Posterior cingulate gyrus (tissue), 11 donors: ENCODE data around the gene NT5DC1.
A peak's percentile ranks its signal among the peaks of the same experiment; 100 is the strongest.
"Not testable (repeated sequence)": the region's sequence is repeated elsewhere in the genome, so short reads cannot be mapped to it uniquely, and the experiment has no call there.

Experiments
- DNase-seq, 10 donors: peaks; one replicate each; pipeline versions ENCODE4 v3.0.0 to v3.0.0-alpha.2; 2020 to 2021; ENCODE audit warnings: mixed read lengths in 3 of 10
- intact Hi-C: fragments of 100-400 bp; cut with DNase I; formaldehyde crosslinking; loops from one replicate; pipeline ENCODE4 v1.15.1; 2023

Gene NT5DC1

DNA sequence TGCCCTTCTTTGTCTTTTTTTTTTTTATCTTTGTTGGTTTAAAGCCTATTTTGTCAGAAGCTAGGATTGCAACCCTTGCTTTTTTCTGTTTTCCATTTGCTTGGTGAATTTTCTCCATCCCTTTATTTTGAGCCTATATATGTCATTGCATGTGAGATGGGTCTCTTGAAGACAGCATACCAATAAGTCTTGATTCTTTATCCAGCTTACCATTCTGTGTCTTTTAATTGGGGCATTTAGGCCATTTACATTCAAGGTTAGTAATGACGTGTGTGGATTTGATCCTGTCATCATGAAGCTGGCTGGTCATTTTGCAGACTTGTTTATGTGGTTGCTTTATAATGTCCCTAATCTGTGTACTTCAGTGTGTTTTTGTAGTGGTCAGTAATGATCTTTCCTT, 162.7 kb downstream of the NT5DC1 start:
- intact Hi-C loops: loop anchor here (10.0 kb wide), 1 partner anchor 49 kb away; no protein-coding TSS in a partner anchor
- DNase-seq: no peak

DNA sequence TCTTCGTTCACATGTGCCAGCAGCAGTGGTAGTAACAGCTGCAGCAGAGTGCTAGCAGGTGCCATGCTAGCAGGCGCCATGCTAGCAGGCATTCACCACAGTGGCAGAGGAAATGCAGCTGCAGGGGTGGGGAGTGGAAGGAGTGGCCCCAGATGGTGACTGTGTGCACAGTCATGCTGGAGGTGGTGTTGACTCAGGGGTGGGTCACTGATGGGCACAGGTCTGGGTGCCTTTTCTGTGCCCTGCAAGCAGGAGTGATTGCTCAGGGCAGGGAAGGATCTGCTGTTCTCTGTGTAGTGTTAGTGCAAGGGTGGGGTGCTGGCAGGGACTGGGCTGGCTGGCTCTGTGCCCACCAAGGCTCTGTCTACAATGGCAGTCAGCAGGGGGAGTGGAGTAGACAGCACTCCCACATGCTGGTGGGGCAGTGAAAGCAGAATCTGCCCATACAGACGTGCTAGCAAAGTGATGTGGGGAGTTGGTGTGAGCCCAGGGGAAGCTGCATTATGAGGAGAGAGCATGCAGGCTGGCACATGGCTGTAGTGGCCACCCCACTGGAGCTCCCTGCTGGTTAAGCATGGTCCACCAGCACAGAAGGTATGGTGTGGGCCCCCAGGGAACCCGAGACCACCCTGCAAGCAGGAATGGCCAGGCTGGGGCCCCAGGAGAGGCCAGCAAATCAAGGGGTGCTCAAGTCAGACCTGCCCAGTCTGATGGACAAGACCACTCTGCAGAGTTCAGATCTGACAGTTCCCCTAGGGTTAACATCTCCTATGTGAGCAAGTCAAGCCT, 164.6 kb downstream of the NT5DC1 start:
- intact Hi-C loops: loop anchor here (10.0 kb wide), 1 partner anchor 50 kb away; no protein-coding TSS in a partner anchor
- peak in 3 of 10 donors; percentile 30 to 76 (median 72) for DNase-seq

DNA sequence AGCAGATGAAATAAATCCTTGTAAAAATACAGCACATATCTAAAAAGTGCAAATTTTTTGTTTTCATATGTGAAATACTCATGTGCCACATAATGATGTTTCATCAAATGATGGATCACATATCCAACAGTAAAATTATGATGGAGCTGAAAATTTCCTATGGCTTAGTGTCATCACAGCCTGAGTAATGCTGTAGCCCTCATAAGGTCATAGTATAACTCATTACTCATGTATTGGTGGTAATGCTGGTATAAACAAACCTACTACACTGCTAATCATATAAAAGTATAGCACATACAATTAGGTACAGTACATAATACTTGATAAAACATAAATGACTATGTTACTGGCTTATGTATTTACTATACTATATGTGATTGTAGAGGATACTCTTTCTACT, 166.2 kb downstream of the NT5DC1 start:
- intact Hi-C loops: loop anchor here (10.0 kb wide), 1 partner anchor 52 kb away; no protein-coding TSS in a partner anchor
- no peak for DNase-seq

DNA sequence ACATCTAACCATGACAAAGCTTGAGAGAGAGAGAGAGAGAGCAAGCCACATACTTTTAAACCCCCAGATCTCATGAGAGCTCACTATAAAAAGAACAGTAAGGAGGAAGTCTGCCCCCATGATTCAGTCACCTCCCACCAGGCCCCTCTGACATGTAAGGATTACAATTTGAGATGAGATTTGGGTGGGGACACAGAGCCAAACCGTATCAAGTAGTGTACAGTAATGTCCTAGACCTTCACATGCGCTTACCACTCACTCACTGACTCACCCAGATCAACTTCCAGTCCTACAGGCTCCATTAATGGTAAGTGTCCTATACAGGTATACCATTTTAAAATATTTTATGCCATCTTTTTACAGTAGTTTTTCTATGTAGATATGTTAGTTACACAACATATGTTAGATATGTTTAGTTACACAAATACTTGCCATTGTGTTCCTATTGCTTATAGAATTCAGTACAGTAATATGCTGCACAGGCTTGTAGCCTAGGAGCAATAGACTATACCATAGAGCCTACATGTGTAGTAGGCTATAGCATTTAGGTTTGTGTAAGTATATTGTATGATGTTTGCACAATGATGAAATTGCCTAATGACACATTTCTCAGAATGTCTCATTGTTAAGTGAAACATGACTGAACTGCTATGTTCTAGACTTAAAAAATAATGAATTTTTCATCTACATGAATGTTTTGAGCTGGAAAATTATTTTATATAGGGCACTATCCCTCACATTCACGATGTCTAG, 167.4 kb downstream of the NT5DC1 start:
- intact Hi-C loops: loop anchor here (10.0 kb wide), 1 partner anchor 53 kb away; no protein-coding TSS in a partner anchor

DNA sequence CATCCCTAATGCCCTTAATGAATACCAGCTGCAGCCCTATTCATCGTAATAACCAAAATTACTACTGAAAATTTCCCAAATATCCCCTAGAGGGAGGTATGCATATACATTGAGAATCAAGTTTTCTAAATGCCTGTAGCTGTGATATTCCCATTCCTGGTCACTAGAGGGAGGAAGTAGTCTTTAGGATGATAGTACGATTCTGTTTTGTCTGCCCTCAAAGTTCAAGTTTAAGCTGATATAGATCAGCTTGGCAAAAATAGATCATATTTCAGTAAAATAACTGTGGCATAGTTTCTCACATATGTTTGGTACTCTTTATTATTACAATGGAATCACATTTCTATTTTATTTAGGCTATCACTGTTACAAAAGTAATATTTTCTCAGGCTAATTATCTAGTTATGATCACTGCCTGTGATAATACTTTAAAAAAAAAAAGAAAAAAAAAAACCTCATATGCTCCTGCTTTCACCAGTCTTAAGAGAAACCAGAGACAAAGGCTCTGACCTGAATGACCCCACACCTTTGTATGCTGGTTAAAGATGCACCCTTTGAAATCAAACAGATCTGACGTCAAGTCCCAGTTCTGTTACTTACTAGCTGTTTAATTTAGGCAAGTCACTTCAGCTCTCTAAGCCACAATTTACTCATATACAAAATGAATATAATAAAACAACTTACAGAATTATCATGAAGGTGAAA, 168.1 kb downstream of the NT5DC1 start:
- DNase-seq: no peak
- intact Hi-C loops: loop anchor here (10.0 kb wide), 1 partner anchor 54 kb away; no protein-coding TSS in a partner anchor

More for the DNA sequence above, 167.4 kb downstream of the NT5DC1 start:
- no peak for DNase-seq

DNA sequence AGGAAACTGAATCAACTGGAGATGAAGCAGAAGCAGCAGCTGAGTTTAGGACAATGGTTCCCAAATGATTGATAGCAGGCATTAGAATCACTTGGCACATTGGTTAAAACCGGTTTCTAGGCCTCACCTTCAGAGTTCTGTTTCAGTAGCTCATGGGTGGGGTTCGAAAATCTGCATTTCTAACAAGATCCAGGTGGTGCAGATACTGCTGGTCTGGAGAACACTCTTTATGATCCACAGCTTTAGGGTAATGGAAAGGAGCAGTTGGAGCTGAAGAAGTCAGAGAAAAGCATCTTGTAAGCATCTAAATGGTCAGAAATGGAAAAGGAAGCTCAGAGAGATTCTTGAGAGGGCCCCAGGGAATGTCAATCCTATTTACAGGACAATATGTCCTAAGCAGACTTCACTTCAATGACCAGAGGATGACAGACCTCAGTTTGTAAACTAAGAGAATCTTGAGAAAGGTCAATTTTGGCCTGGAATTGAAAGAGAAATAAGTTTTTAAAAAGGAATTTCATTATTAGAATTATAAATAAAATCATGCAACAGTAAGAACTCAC, 170.6 kb downstream of the NT5DC1 start:
- intact Hi-C loops: no loop called here
- no peak for DNase-seq

DNA sequence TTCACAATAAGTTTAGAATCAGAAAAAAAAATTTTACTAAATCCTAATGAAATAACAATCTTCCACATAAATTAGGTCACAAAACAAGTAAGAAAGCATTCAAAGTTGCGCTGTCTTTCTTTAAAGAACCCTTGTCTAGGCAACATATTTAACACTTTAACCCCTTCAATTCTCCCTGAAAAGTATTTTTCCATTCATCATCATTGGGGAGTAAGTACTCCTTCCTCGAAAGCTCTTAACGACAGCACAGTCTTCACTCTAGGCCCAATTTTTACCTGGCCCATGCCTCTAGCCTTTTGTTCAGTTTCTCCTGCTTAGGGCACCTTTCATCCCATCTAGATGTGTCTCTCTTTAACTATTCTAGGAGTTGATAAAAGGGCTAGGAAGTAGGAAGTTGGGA, 176.5 kb downstream of the NT5DC1 start:
- DNase-seq: no peak
- intact Hi-C loops: no loop called here

DNA sequence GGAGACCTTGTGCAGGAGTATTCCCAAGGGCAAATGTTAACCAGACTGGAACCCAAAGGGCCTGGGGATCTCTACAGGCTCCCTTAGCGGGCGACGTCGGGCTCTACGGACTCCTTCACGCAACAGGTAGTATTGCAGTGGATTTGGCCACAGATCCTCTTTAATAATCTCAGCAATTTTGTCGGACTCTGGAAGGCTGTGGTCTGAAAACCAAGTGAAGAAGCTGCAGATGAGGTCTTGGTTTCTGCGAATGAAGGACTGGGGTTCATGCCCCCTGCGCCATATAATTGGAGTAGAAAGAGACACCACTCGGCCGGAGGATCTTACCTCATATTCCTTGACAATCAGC, 177.8 kb downstream of the NT5DC1 start:
- peak in 1 of 10 donors; percentile 75 for DNase-seq
- intact Hi-C loops: no loop called here

DNA sequence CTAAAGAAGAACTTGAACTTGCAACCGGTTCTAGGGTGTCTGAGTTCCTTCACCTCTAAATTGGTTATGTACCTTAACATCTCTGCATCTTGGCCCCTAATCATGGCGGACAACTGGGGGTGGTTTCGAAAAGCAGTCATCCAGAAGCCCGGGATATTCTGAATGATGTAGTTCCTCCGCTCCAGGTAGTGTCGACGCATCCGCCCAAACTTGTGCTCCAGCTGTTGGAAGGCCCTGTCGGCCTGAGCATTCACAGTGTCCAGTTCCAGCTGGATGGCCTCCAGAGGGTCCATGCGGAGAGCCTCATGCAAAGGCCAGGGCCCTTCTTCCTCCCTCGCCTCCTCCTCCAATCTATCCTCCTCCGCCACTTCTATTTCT, 178.2 kb downstream of the NT5DC1 start:
- DNase-seq: peak in 3 of 10 donors; percentile 10 to 84 (median 46)
- intact Hi-C loops: loop anchor here (1.0 kb wide), 1 partner anchor 292 kb away; the partner anchor contains the start of gene RWDD1

DNA sequence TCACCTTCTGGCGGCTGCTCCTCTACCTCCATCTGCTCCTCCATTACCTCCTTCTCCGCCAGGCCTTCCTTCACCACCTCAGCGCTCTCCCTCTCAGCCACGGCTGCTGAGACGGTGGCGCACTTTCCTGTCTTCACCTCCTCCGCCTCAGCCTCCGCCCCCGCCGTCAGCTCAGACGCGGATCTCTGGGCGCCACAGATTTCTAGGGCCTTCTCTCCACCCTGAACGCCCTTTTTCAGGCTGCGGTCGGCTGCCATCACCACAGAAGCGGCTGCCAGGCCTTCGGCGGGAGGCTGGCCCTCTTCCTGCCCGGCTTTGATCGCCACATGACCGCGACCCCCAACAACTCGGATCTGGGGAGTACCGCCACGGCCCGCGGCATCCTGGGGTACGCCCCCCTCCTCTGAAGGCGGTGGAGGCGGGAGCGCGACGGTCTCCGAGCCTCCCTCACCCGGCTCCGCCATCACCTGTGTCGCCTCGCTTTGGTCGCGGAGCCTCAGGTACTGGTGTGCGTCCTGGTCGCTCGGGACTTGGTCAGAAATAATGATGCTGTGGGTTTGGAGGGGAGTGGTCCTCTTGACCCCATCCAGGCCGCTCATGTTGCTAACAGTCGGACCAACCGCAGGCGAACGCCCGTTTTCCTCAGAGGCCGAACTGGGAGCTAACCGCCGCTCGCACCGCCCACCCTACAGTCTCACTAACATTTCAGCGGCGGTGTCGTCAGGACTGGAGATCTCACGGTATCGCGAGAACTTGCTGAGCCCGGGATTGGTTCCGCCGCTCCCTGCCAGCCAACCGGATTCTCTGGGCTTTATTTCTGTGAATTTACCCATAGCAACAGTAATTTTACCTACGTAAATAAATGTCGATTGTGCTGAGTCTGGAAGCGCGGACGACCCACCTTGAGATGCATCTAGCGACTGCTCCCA, 178.8 kb downstream of the NT5DC1 start, which contains the start of gene TSPYL1:
TSPYL1 (minus strand) TSS at position 699 of the 929 bp plus-strand sequence; CDS start at position 599, 100 bp downstream.
- DNase-seq: peak; percentile 90 to 99 (median 96)
- intact Hi-C loops: loop anchor here (1.0 kb wide), 1 partner anchor 292 kb away; the partner anchor contains the start of gene RWDD1

DNA sequence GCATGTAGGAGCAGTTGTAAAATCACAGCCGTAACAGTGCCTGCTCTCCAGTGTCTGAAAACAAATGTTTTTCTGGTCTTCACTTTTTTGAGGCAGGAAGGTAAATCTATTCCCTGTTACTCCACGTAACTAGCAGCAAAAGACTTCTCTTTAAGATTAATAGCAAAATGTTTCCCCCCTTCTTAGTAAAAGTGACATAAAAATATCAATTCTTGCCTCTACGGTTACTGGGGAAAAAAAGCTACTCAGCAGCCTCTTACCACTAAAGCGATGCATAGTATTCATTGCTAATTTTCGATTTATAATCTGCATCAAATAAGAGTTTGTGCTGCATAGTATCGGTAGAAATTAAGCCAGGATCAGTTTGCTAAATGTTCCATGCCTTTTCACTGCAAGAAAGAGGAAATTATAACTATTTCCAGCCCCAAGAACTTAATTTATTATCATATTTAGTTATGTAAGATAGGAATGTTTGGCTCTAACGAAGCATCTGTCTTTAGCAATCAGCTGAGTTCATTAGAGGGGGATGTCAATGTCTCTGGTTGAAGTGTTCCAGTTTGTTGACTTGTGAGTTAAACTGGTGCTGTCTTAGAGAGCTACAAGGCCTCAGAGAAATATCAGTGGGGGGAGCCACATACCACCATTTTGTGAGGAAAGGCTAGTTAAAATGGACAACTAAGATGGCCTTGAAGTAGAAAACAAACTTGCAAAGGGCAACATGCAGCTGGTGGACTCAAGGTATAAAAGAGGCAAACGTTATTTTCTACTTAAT, 179.7 kb downstream of the NT5DC1 start:
- DNase-seq: no peak
- intact Hi-C loops: no loop called here

DNA sequence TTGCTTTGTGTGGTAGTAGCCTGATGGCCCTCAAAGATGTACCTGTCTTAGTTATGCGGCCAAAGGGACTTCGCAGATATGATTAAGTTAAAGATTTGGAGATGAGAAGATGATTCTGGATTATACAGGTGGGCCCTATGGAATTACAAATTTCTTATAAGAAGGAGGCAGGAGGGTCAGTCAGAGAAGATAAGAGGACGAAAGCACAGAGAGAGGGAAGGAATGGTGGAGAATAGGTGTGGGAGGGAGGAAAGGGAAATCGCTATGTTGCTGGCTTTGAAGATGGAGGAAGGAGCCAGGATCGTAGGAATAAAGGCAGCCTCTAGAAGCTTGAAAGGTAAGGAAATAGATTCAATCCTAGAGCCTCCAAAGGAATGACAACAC, 180.3 kb downstream of the NT5DC1 start:
- no peak for DNase-seq
- intact Hi-C loops: no loop called here

DNA sequence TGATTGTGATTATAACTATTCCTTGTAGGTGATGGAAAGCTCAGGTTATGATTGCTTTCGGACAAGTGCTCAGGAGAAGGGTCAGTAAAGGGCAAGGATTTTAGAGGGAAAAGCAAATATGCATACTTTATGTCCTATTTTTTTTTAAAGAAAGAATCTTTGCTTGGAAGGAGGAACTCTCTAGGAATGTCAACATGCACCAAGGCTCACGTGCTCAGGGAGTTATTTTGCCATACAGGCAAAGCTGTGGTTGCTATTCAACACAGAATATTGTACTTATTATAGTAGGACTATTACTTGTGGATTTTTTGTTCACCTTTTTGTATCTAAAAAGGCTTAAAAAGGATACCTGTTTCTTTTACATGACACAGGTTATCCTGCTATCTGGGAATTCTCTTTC, 182.0 kb downstream of the NT5DC1 start:
- no peak for DNase-seq
- intact Hi-C loops: no loop called here

DNA sequence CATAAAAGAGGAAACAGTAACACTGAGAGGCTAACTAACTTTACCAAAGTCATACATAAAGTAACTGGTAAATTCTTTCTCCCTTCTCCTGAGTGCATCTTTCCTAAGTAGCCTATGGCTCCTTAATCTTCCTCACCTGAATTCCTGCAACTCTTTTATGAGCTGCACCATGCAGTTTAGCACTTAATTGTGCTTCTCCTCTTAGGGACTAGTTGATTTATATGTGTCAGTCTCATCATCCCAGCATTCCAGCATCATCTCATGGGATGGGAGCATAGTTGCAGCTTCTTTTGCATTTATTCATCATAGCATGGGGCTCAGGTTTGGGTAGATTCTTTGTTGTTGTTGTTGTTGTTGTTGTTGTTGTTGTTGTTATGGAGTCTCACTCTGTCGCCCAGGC, 182.5 kb downstream of the NT5DC1 start:
- no peak for DNase-seq
- intact Hi-C loops: no loop called here

DNA sequence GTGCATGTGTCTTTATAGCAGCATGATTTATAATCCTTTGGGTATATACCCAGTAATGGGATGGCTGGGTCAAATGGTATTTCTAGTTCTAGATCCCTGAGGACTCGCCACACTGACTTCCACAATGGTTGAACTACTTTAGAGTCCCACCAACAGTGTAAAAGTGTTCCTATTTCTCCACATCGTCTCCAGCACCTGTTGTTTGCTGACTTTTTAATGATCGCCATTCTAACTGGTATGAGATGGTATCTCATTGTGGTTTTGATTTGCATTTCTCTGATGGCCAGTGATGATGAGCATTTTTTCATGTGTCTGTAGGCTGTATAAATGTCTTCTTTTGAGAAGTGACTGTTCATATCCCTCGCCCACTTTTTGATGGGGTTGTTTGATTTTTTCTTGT, 184.3 kb downstream of the NT5DC1 start:
- intact Hi-C loops, DNase-seq: not testable (repeated sequence)

DNA sequence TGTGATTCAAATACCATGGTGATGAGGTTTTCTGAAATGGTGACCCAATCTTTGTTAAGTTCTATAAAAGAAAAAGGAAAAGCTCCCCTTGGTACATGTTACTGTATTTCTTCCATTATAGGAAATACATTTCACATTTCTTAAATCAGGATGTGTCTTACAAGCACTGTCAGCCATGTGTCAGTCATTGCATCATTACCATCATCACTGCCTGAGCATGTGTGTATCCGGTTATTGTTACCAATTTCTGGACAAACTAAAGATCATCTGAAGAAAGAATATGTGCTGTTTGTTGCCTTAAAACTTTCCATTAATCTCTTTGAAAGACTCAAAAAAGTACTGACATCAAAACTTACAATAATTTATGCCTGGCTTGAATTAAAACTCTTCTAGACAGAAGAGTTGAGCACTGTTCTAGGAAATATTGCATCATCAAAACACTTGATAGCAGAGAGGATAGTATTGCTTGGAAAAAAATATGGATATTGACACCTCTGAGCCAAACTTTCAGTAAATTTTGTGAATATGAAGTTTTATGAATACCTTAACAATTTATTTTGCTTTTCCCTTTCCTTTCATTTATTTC, 186.2 kb downstream of the NT5DC1 start:
- DNase-seq: no peak
- intact Hi-C loops: loop anchor here (1.0 to 2.0 kb wide), 2 partner anchors 246 to 274 kb away; no protein-coding TSS in a partner anchor

DNA sequence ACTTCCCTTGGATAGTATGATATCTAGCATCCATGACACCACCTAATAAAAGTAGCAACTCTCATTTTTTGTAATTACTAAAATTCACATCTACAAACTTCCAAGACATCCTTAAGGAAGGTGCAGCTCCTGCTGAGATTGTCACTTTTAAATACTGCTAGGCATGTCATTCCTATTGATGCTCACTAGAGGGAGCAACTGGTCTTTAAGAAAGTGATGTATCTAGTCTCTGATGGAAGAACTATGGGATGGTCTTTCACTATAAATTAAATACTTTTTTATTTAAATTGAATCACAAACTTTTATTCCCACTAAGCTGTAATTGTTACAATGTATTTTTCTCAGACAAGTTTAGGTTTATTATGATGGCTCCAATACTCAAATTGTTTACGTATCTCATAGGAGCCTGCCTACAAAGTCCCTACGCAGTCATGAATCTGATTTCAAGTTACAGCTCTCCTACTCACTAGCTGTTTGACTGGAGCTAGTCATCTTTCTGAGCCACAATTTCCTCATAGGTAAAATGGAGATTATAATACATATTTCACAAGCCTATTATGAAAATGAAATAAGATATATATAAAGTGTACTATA, 187.1 kb downstream of the NT5DC1 start:
- no peak for DNase-seq
- intact Hi-C loops: loop anchor here (1.0 to 2.0 kb wide), 2 partner anchors 245 to 274 kb away; no protein-coding TSS in a partner anchor

DNA sequence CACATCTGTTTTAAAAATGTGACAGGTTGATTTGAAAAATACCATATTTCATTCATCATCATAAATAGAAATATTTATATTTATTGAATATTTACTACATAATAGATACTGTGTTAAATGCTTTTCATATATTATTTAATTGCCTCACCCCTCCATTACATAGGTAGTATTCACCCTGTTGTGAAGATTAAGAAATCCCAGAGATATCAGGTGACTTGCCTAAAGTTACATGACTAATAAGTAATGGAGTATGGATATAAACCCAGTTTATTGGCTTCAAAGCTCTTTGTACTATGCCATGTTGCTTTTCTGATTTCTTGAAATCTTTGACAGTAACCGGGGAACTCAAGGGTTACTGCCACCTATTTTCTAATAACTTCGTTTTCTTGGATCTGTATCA, 189.2 kb downstream of the NT5DC1 start:
- no peak for DNase-seq
- intact Hi-C loops: no loop called here
